SK-N-SH (cell line): Measurements from ENCODE around the gene NGB. TPM values are rescaled to one million over a fixed set of nuclear protein-coding genes. Genes with fewer than 3 reads are reported as not detected.

Experiments used
- CTCF ChIA-PET: fragments of 300-600, 350-600 bp; formaldehyde crosslinking; extraction: SDS; loops from one replicate; lab custom pipeline; 2021; lab: Yijun Ruan, JAX
- POLR2A ChIA-PET: fragments of 350-600 bp; sonication (Branson Sonifier 250); formaldehyde crosslinking; extraction: SDS; loops from one replicate; lab custom pipeline; 2020; ENCODE audit warnings: antibody characterized with exemption, inconsistent platforms; lab: Yijun Ruan, JAX
- DNase-seq: peaks from one replicate; pipeline ENCODE4 v3.0.0; 2012
- H2AFZ ChIP-seq: fragments of 200-600 bp; sonication (generic); 2 replicates; pipeline ENCODE4 v1.8.1; 2016; ENCODE audit warnings: antibody characterized with exemption, mild to moderate bottlenecking, low read depth
- H3F3A ChIP-seq: fragments of 200-600 bp; sonication (generic); replicated peaks from 2 replicates; pipeline ENCODE3; 2016; ENCODE audit warnings: antibody characterized with exemption, mild to moderate bottlenecking; ENCODE audit not compliant: insufficient read depth
- H3K27ac ChIP-seq, 2 experiments: fragments of 200-500 bp in 1 of 2; fragments of 200-600 bp in 1 of 2; sonication (Bioruptor generic) in 1 of 2; sonication (generic), shearing (Covaris generic) in 1 of 2; 2 replicates each; pipeline versions ENCODE4 v1.5.1 to v1.6.1; 2014 to 2016; ENCODE audit warnings: low read depth in 2 of 2, inconsistent platforms in 1 of 2, low read length in 1 of 2, mild to moderate bottlenecking in 1 of 2, mixed read lengths in 1 of 2
- H3K27me3 ChIP-seq: fragments of 200-600 bp; sonication (generic), shearing (Covaris generic); 2 replicates; pipeline ENCODE4 v1.6.1; 2016; ENCODE audit warnings: mixed run types; ENCODE audit not compliant: insufficient read depth
- H3K36me3 ChIP-seq, 2 experiments: fragments of 200-500 bp in 1 of 2; fragments of 200-600 bp in 1 of 2; sonication (Bioruptor generic) in 1 of 2; sonication (generic) in 1 of 2; replicated peaks in 1 of 2; 2 replicates each; pipeline versions ENCODE3 to v1.5.1; 2014 to 2016; ENCODE audit warnings: low read length in 1 of 2, mild to moderate bottlenecking in 1 of 2; ENCODE audit not compliant: insufficient read depth in 2 of 2, control insufficient read depth in 1 of 2
- H3K4me1 ChIP-seq, 2 experiments: fragments of 200-500 bp in 1 of 2; fragments of 200-600 bp in 1 of 2; sonication (Bioruptor generic) in 1 of 2; sonication (generic), shearing (Covaris generic) in 1 of 2; 2 replicates each; pipeline versions ENCODE4 v1.5.1 to v1.6.1; 2014 to 2016; ENCODE audit warnings: low read depth in 1 of 2, low read length in 1 of 2, mixed run types in 1 of 2; ENCODE audit not compliant: insufficient read depth in 2 of 2, control insufficient read depth in 1 of 2
- H3K4me2 ChIP-seq: fragments of 200-600 bp; sonication (generic), shearing (Covaris generic); 2 replicates; pipeline ENCODE4 v1.6.1; 2017; ENCODE audit warnings: mixed run types
- H3K4me3 ChIP-seq, 2 experiments: fragments of 200-500 bp in 1 of 2; fragments of 200-600 bp in 1 of 2; sonication (Bioruptor generic) in 1 of 2; sonication (generic), shearing (Covaris generic) in 1 of 2; 2 replicates each; pipeline versions ENCODE4 v1.5.1 to v1.8.1; 2014 to 2016; ENCODE audit warnings: low read depth in 2 of 2, inconsistent platforms in 1 of 2, low read length in 1 of 2, mild to moderate bottlenecking in 1 of 2, mixed read lengths in 1 of 2, moderate library complexity in 1 of 2
- H3K79me2 ChIP-seq: fragments of 200-600 bp; sonication (generic); 2 replicates; pipeline ENCODE4 v1.8.1; 2017; ENCODE audit warnings: mild to moderate bottlenecking; ENCODE audit not compliant: insufficient read depth
- H3K9ac ChIP-seq: fragments of 200-600 bp; sonication (generic); 2 replicates; pipeline ENCODE4 v1.6.1; 2017; ENCODE audit warnings: mixed run types
- H3K9me2 ChIP-seq: fragments of 200-600 bp; sonication (generic); 2 replicates; pipeline ENCODE4 v1.6.1; 2017; ENCODE audit warnings: mixed run types
- H3K9me3 ChIP-seq: fragments of 200-600 bp; sonication (generic); 2 replicates; pipeline ENCODE4 v1.6.1; 2017; ENCODE audit warnings: mixed run types, mild to moderate bottlenecking, moderate library complexity
- H4K20me1 ChIP-seq: fragments of 200-600 bp; sonication (generic); 2 replicates; pipeline ENCODE4 v1.6.1; 2017; ENCODE audit warnings: mild to moderate bottlenecking, mixed run types; ENCODE audit not compliant: insufficient read depth
- EP300 ChIP-seq, 2 experiments: IDR thresholded peaks; 2 replicates each; pipeline versions ENCODE4 v1.4.0 to v1.6.1; 2012; ENCODE audit warnings: borderline replicate concordance in 1 of 2, low read depth in 1 of 2, low read length in 1 of 2
- EZH2phosphoT487 ChIP-seq: fragments of 200-600 bp; sonication (generic); IDR thresholded peaks from 2 replicates; pipeline ENCODE4 v1.6.1; 2017; ENCODE audit warnings: low read depth, mixed run types, mild to moderate bottlenecking, antibody characterized with exemption, moderate library complexity, borderline replicate concordance
- FOSL2 ChIP-seq: IDR thresholded peaks from 2 replicates; pipeline ENCODE4 v1.4.0; 2012; ENCODE audit warnings: low read depth, mild to moderate bottlenecking, moderate library complexity, borderline replicate concordance
- NRF1 ChIP-seq: IDR thresholded peaks from 2 replicates; pipeline ENCODE4 v1.6.1; 2012; ENCODE audit warnings: low read depth, mild to moderate bottlenecking, low read length
- PBX3 ChIP-seq: IDR thresholded peaks from 2 replicates; pipeline ENCODE4; 2012
- POLR2AphosphoS5 ChIP-seq: IDR thresholded peaks from 2 replicates; pipeline ENCODE4 v1.6.1; 2012; ENCODE audit warnings: low read depth, low read length
- RAD21 ChIP-seq: IDR thresholded peaks from 2 replicates; pipeline ENCODE4 v1.6.1; 2012; ENCODE audit warnings: mild to moderate bottlenecking, low read length
- RCOR1 ChIP-seq: fragments of 150-350 bp; IDR thresholded peaks from 2 replicates; pipeline ENCODE4 v1.6.1; 2017; ENCODE audit warnings: antibody characterized with exemption, low read length
- RXRA ChIP-seq: IDR thresholded peaks from 2 replicates; pipeline ENCODE4 v1.4.0; 2012; ENCODE audit warnings: low read depth, mild to moderate bottlenecking, borderline replicate concordance
- TCF12 ChIP-seq: IDR thresholded peaks from 2 replicates; pipeline ENCODE4 v1.4.0; 2012
- USF1 ChIP-seq: IDR thresholded peaks from 2 replicates; pipeline ENCODE4 v1.4.0; 2012; ENCODE audit warnings: low read depth, borderline replicate concordance
- YY1 ChIP-seq: IDR thresholded peaks from 2 replicates; pipeline ENCODE4 v1.4.0; 2012; ENCODE audit warnings: low read depth, mild to moderate bottlenecking
- WGBS: methylation state at CpG from one replicate; pipeline ENCODE4 v1.1.6; 2017; ENCODE audit warnings: low lambda C conversion rate; 5-methylcytosine and 5-hydroxymethylcytosine counted together
- polyA plus RNA-seq, 3 experiments: library from polyadenylated mRNA; depleted of rRNA; stranded (reverse); fragments of >200 nt; gene quantifications; 2 replicates each; pipeline ENCODE4 v1.2.3, GENCODE V29; 2012
- TF ChIP-seq, protein P1 (sequence below): fragments of 150-350 bp; IDR thresholded peaks from 2 replicates; pipeline ENCODE4 v1.6.1; 2017; ENCODE audit warnings: antibody characterized with exemption, low read length, low read depth, borderline replicate concordance
- TF ChIP-seq, protein P2 (sequence below): IDR thresholded peaks from 2 replicates; pipeline ENCODE4 v1.4.0; 2012; ENCODE audit warnings: low read depth

Gene NGB
- polyA plus RNA-seq, 1 of the 3 experiments (the other 2 are of a cell fraction) = not detected

DNA sequence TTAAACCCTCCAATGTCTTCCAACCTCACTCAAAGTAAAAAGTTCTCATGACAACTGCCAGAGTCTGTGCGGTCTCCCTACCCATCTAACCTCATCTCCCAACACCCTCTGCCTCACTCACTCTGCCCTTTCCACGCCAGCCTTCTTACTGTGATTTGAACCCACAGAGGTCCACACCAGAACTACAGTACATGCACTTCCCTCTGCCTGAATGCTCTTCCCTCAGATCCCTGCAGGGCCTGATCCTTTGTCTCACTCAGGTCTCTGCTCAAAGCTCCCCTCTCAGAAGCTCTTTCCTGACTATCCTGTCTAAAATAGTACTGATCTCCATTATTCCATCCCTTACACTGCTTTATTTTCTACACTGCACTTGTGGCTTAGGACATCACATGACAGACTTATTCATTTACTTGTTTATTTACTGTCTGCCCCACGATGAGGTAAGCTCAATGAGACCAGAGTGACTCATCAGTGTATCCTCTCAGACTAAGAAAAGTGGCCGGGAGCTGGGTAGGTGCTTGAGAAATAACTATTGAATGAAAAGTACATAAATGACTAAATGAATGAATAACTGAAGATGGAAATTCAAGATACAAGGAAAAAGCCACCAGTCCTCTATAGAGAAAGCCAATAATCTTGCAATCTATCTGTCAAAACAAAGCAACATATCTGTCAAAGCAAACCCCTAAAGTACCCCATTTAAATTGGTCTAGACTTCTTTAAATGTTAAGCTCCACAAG is 32.6 kb upstream of the NGB start (continued):
- no peak for TF ChIP-seq RCOR1
- no peak for TF ChIP-seq POLR2AphosphoS5
- TF ChIP-seq, protein P1, sequence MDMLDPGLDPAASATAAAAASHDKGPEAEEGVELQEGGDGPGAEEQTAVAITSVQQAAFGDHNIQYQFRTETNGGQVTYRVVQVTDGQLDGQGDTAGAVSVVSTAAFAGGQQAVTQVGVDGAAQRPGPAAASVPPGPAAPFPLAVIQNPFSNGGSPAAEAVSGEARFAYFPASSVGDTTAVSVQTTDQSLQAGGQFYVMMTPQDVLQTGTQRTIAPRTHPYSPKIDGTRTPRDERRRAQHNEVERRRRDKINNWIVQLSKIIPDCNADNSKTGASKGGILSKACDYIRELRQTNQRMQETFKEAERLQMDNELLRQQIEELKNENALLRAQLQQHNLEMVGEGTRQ = no peak
- 0 out of 2 replicates have a peak, but pooled peaks have one; percentile 27 for TF ChIP-seq RXRA
- TF ChIP-seq, protein P2, sequence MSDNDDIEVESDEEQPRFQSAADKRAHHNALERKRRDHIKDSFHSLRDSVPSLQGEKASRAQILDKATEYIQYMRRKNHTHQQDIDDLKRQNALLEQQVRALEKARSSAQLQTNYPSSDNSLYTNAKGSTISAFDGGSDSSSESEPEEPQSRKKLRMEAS = peak; percentile 68
- peak; percentile 68; the same call in 1 of the 2 replicates for TF ChIP-seq PBX3
- peak; percentile 83 for TF ChIP-seq USF1
- no peak for TF ChIP-seq YY1
- no peak for TF ChIP-seq EZH2phosphoT487
- peak; percentile 62 for TF ChIP-seq TCF12
- no peak for TF ChIP-seq RAD21

GRCh38 chr14:77302926-77303325 is 31.9 kb upstream of the NGB start:
- H3K4me2 ChIP-seq = peak overlapping the region; percentile 56
- H2AFZ ChIP-seq = no peak overlapping the region
- no peaks in the 10 kb centered on the region for H3K79me2 ChIP-seq
- no peaks in the 10 kb centered on the region for H3K9me2 ChIP-seq
- ChIA-PET CTCF (interaction anchor here (1.3 to 7.3 kb wide), 5 partner anchors 11 to 151 kb away, joined by 3 to 143 read pairs (median 19); no protein-coding TSS in a partner anchor), POLR2A (no interaction called here)
- H3K9ac ChIP-seq = no peak overlapping the region
- WGBS = 81% methylated on average over 5 of the region's 5 CpGs
- H4K20me1 ChIP-seq = peaks cover 3% of the 10 kb centered on the region
- H3K27ac ChIP-seq = peak overlapping the region; percentile 40 to 87; a peak in 3 of 4 replicates
- no peaks in the 10 kb centered on the region for H3K27me3 ChIP-seq
- H3K36me3 ChIP-seq = peaks cover 0 to 52% of the 10 kb centered on the region in 2 experiments
- TF ChIP-seq FOSL2 = peak; percentile 38; the same call in 1 of the 2 replicates
- TF ChIP-seq PBX3 = peak; percentile 80
- no peak for TF ChIP-seq NRF1
- peak; percentile 76 for TF ChIP-seq TCF12
- TF ChIP-seq EP300 (IDR thresholded peaks at IDR 0.05; ENCODE audit: borderline replicate concordance in 1 of 2, low read depth in 1 of 2, low read length in 1 of 2) = peak in 1 of 2 experiments; percentile 8; a peak in 1 of 4 replicates
- H3K4me3 ChIP-seq = no peak overlapping the region
- H3F3A ChIP-seq = peaks cover 24% of the 10 kb centered on the region
- no peaks in the 10 kb centered on the region for H3K9me3 ChIP-seq
- no peak for DNase-seq
- peaks cover 11 to 31% of the 10 kb centered on the region in 2 experiments for H3K4me1 ChIP-seq
